Karpas-422 (cell line): ENCODE results near the gene CA10. TPM values are rescaled to one million over a fixed set of nuclear protein-coding genes. Genes with fewer than 3 reads are reported as not detected.

Source experiments
- DNase-seq: peaks from one replicate; pipeline ENCODE4 v3.0.0-alpha.2; 2015
- H2AFZ ChIP-seq: fragments of 200-600 bp; sonication (generic); 2 replicates; pipeline ENCODE4 v1.6.1; 2014; ENCODE audit warnings: antibody characterized with exemption, low read length, mixed read lengths
- H3K27ac ChIP-seq: fragments of 200-600 bp; sonication (generic); 2 replicates; pipeline ENCODE4 v1.5.1; 2014; ENCODE audit warnings: mild to moderate bottlenecking, low read length, moderate library complexity
- H3K27me3 ChIP-seq: fragments of 200-600 bp; sonication (generic); 2 replicates; pipeline ENCODE4 v1.6.1; 2014; ENCODE audit warnings: low read length, mixed read lengths
- H3K36me3 ChIP-seq: fragments of 200-600 bp; sonication (generic); 2 replicates; pipeline ENCODE4 v1.6.1; 2014; ENCODE audit warnings: low read length, mixed read lengths; ENCODE audit not compliant: insufficient read depth
- H3K4me1 ChIP-seq: fragments of 200-600 bp; sonication (generic); 2 replicates; pipeline ENCODE4 v1.6.1; 2014; ENCODE audit warnings: mild to moderate bottlenecking, low read length, mixed read lengths
- H3K4me2 ChIP-seq: fragments of 200-600 bp; sonication (generic); 2 replicates; pipeline ENCODE4 v1.6.1; 2014; ENCODE audit warnings: low read length, low read depth, mild to moderate bottlenecking; ENCODE audit not compliant: poor library complexity, severe bottlenecking
- H3K4me3 ChIP-seq: fragments of 200-600 bp; sonication (generic); 2 replicates; pipeline ENCODE4 v1.5.1; 2014; ENCODE audit warnings: mild to moderate bottlenecking, antibody characterized with exemption, low read length, mixed read lengths
- H3K79me2 ChIP-seq: fragments of 200-600 bp; sonication (generic); 2 replicates; pipeline ENCODE4 v1.6.1; 2014; ENCODE audit warnings: mild to moderate bottlenecking, low read length, mixed read lengths
- H3K9ac ChIP-seq: fragments of 200-600 bp; sonication (generic); 2 replicates; pipeline ENCODE4 v1.6.0; 2014; ENCODE audit warnings: low read length
- H3K9me2 ChIP-seq: fragments of 200-600 bp; sonication (generic), shearing (Covaris generic); replicated peaks from 2 replicates; pipeline ENCODE4 v1.6.0; 2014; ENCODE audit warnings: mild to moderate bottlenecking, low read length, moderate library complexity; ENCODE audit not compliant: insufficient read depth
- H3K9me3 ChIP-seq: fragments of 300-700, 200-600 bp; sonication (generic); 2 replicates; pipeline ENCODE4 v1.6.1; 2014; ENCODE audit warnings: low read length, mixed read lengths
- H4K20me1 ChIP-seq: fragments of 200-600 bp; sonication (generic); 2 replicates; pipeline ENCODE4 v1.6.1; 2014; ENCODE audit warnings: mild to moderate bottlenecking, antibody characterized with exemption, low read length, low read depth; ENCODE audit not compliant: insufficient read depth
- total RNA-seq: library from RNA; depleted of rRNA; stranded (reverse); fragments of >200 nt; shearing (Covaris generic); gene quantifications from 2 replicates; pipeline ENCODE4 v1.2.3, GENCODE V29; 2014; ENCODE audit warnings: low replicate concordance

The CA10 gene
- total RNA-seq, 1 experiment from 2014 or later = not detected

GRCh38 chr17:51999654-52000053 is 158.9 kb downstream of the CA10 start:
- Histone ChIP-seq H4K20me1 (no peaks in the 10 kb centered on the region), H3K27ac (no peak overlapping the region), H3K9me2 (no peaks in the 10 kb centered on the region), H3K9ac (no peak overlapping the region), H3K36me3 (no peaks in the 10 kb centered on the region), H3K79me2 (no peaks in the 10 kb centered on the region), H3K4me1 (no peaks in the 10 kb centered on the region), H3K9me3 (no peaks in the 10 kb centered on the region), H3K4me3 (no peak overlapping the region), H2AFZ (no peak overlapping the region), H3K4me2 (no peak overlapping the region), H3K27me3 (no peaks in the 10 kb centered on the region)
- DNase-seq = no peak

GRCh38 chr17:51997723-51998122 is 160.8 kb downstream of the CA10 start:
- H3K27me3 ChIP-seq = no peaks in the 10 kb centered on the region

GRCh38 chr17:51995797-51996403 is 162.6 kb downstream of the CA10 start:
- Histone ChIP-seq H3K9me3 (peaks cover 6% of the 10 kb centered on the region), H3K27me3 (no peaks in the 10 kb centered on the region), H3K9me2 (no peaks in the 10 kb centered on the region), H4K20me1 (no peaks in the 10 kb centered on the region), H3K79me2 (no peaks in the 10 kb centered on the region), H3K36me3 (no peaks in the 10 kb centered on the region), H3K4me2 (no peak overlapping the region), H3K4me1 (no peaks in the 10 kb centered on the region), H3K4me3 (no peak overlapping the region), H2AFZ (no peak overlapping the region), H3K9ac (no peak overlapping the region), H3K27ac (no peak overlapping the region)
- no peak for DNase-seq

More at GRCh38 chr17:51997723-51998122, 160.8 kb downstream of the CA10 start:
- no peak overlapping the region for H3K9ac ChIP-seq
- no peaks in the 10 kb centered on the region for H3K79me2 ChIP-seq
- H3K27ac ChIP-seq = no peak overlapping the region
- no peaks in the 10 kb centered on the region for H3K36me3 ChIP-seq
- no peak overlapping the region for H3K4me2 ChIP-seq
- no peaks in the 10 kb centered on the region for H4K20me1 ChIP-seq
- H3K9me3 ChIP-seq = no peaks in the 10 kb centered on the region; the same call in 1 of the 2 replicates
- H3K4me1 ChIP-seq = no peaks in the 10 kb centered on the region
- DNase-seq = no peak
- H2AFZ ChIP-seq = no peak overlapping the region
- H3K9me2 ChIP-seq = no peaks in the 10 kb centered on the region
- H3K4me3 ChIP-seq = no peak overlapping the region

GRCh38 chr17:51992864-51993416 is 165.6 kb downstream of the CA10 start:
- no peak overlapping the region for H2AFZ ChIP-seq
- H3K4me1 ChIP-seq = no peaks in the 10 kb centered on the region

GRCh38 chr17:51971121-51971520 is 187.4 kb downstream of the CA10 start:
- Histone ChIP-seq H3K9me3 (no peaks in the 10 kb centered on the region; the same call in 1 of the 2 replicates), H3K9ac (no peak overlapping the region), H4K20me1 (no peaks in the 10 kb centered on the region), H3K27ac (no peak overlapping the region), H2AFZ (no peak overlapping the region), H3K4me1 (no peaks in the 10 kb centered on the region), H3K4me3 (no peak overlapping the region), H3K9me2 (no peaks in the 10 kb centered on the region), H3K36me3 (no peaks in the 10 kb centered on the region), H3K27me3 (no peaks in the 10 kb centered on the region), H3K4me2 (no peak overlapping the region), H3K79me2 (no peaks in the 10 kb centered on the region)
- no peak for DNase-seq

More at GRCh38 chr17:51992864-51993416, 165.6 kb downstream of the CA10 start:
- Histone ChIP-seq H3K4me2 (no peak overlapping the region), H3K36me3 (no peaks in the 10 kb centered on the region), H3K9ac (no peak overlapping the region), H4K20me1 (no peaks in the 10 kb centered on the region), H3K27ac (no peak overlapping the region), H3K4me3 (no peak overlapping the region), H3K9me2 (no peaks in the 10 kb centered on the region), H3K9me3 (peaks cover 6% of the 10 kb centered on the region), H3K79me2 (no peaks in the 10 kb centered on the region), H3K27me3 (no peaks in the 10 kb centered on the region)
- no peak for DNase-seq

- no peak for DNase-seq
- Histone ChIP-seq H3K9me3 (peaks cover 24% of the 10 kb centered on the region), H3K27ac (no peak overlapping the region), H3K4me1 (no peaks in the 10 kb centered on the region), H4K20me1 (no peaks in the 10 kb centered on the region), H3K36me3 (no peaks in the 10 kb centered on the region), H3K4me2 (no peak overlapping the region), H3K9ac (no peak overlapping the region), H3K4me3 (no peak overlapping the region), H3K9me2 (no peaks in the 10 kb centered on the region), H2AFZ (no peak overlapping the region), H3K79me2 (no peaks in the 10 kb centered on the region), H3K27me3 (no peaks in the 10 kb centered on the region)
Observed at GRCh38 chr17:51961689-51962088, 196.8 kb downstream of the CA10 start.

- H3K27ac ChIP-seq = no peak overlapping the region
- no peaks in the 10 kb centered on the region for H3K4me1 ChIP-seq
- DNase-seq = no peak
- no peaks in the 10 kb centered on the region for H3K36me3 ChIP-seq
- no peaks in the 10 kb centered on the region for H3K27me3 ChIP-seq
- no peak overlapping the region for H3K9ac ChIP-seq
- H3K9me3 ChIP-seq = peaks cover 9% of the 10 kb centered on the region
- H3K4me3 ChIP-seq = no peak overlapping the region
- H3K4me2 ChIP-seq = no peak overlapping the region
- H4K20me1 ChIP-seq = no peaks in the 10 kb centered on the region
- H2AFZ ChIP-seq = no peak overlapping the region
- H3K79me2 ChIP-seq = no peaks in the 10 kb centered on the region
- H3K9me2 ChIP-seq = no peaks in the 10 kb centered on the region
Observed at GRCh38 chr17:51957786-51958185, 200.7 kb downstream of the CA10 start.

- no peaks in the 10 kb centered on the region for H3K27me3 ChIP-seq
- H3K36me3 ChIP-seq = no peaks in the 10 kb centered on the region
- no peaks in the 10 kb centered on the region for H3K4me1 ChIP-seq
- no peak overlapping the region for H3K9ac ChIP-seq
- no peak overlapping the region for H2AFZ ChIP-seq
- H3K9me3 ChIP-seq = peaks cover 3% of the 10 kb centered on the region; the same call in 1 of the 2 replicates
- H3K9me2 ChIP-seq = no peaks in the 10 kb centered on the region
- H4K20me1 ChIP-seq = no peaks in the 10 kb centered on the region
- no peak overlapping the region for H3K27ac ChIP-seq
- H3K4me2 ChIP-seq = no peak overlapping the region
- no peaks in the 10 kb centered on the region for H3K79me2 ChIP-seq
- no peak for DNase-seq
- H3K4me3 ChIP-seq = no peak overlapping the region
Observed at GRCh38 chr17:51955245-51955644, 203.3 kb downstream of the CA10 start.
